HPDE6-E6E7 (cell line): ENCODE data around the gene IGFN1.
"Not testable (repeated sequence)": the region's sequence is repeated elsewhere in the genome, so short reads cannot be mapped to it uniquely, and the experiment has no call there.

ENCODE experiments used
- DNase-seq: peaks from one replicate; pipeline ENCODE4 v3.0.0; 2011; ENCODE audit warnings: missing footprints; ENCODE audit errors: extremely low spot score

IGFN1 gene

DNA sequence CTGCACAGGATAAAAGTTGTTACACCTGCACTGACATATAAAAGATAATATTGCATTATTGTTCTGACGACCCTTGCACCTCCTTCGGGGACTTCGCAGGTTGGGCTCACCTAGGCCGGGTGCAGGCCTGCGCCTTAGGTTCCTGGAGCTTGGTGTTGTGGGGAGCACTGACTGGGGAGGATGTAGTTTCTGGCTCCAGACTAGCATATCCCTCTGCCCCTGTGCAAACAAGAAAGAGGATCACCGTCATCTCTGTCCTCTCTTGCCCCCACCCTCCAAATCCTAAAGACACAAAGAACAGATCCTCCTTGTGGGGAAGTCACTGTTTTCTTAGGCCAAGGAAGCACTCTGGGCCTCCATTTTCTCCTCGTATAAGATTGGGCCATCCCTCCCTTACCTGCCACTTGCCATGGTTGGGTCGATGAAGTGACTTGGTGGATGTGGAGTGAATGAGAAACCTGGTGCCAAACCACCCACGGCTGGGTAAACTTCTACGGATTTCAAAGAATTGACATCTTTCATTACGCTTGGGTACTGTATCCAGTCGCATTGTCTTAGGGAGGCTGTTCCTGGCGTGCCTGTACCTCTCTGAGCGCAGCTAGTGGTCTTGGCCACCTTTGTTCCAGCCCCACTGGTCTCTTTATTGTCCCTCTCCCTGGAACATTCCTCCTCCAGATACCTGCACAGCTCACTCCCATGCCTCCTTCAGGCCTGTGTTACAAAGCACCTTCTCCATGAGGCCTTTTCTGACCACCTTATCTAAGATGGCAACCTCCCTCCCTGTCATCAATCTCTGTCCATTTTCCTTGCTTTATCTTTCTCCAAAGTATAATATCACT, 58.3 kb downstream of the IGFN1 start:
- DNase-seq, result no peak

DNA sequence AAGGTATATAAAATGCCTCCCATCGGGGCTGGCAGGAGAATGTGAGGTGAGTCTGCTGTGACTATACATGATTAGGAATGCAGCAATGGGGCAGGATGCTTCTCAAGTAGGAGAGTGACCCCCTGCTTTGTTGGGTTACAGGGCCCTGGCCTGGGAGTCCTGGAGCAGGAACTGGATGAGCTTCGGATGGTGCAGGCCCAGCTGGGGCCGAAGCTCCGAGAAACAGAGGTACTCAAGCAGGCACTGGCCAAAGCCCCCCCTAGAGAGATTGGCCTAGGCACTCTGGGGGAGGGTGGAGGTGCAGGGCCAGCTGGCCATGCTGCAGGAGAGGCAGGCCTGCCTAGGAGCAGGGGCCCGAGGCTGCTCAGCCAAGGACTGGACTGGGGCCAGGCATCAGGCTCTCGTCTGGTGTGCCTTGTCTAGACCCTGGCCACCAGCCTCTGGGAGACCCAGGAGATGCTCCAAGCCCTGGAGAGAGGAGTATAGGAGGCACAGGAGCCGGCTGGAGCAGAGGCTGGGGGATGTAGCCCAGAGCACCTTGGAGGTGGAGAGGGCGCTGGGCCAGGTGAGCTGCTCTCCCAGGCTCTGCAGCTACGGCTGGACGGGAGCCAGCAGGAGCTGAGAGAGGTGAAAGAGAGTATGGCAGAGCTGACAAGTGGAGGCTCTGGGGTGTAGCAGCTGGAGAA, 59.8 kb downstream of the IGFN1 start:
- no peak for DNase-seq

DNA sequence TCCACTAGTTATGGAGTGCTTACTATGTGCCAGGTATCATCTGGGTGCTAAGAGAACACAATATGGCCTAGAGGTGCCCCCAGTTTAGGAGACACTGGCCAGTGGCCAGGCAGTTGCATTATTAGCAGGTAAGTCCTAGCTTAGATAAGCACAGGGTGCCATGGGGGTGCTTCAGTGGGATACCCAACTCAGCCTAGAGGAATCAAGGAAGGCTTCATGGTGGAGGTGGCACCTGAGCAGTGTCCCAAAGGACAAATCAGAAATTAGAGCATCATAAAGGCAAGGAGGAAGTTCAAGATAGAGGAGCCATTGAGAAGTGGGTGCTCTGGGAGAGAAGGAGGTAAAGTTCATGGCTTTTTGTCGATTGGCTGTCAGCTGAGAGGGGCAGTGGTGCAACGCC, 60.8 kb downstream of the IGFN1 start:
- DNase-seq, result no peak

DNA sequence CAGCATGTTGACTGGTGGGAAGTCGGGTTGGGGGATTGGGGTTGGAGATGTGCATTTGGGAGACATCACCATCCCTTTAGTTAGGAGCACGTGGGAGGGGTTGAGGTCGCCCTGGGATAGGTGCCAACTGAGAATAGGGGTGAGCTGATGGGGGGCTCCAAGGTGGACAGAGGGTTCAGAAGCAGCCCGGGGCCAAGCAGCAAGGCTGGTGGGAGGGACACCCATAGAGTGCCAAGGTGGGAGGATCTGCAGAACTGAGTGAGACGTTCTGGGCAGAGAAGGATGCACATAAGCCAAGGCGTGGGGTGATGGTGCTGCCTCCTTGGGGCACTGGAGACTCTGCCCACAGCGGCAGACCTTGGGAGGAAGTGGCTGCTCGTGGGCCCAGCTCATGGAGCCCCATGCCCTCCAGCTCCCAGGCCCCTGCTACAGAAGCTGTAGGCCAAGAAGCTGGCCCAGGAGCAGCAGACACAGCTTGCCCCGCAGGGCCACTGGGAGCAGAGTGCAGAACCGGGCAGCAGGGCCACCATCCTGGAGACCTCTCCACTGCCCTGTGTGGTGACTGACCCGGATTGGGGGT, 61.3 kb downstream of the IGFN1 start:
- no peak for DNase-seq

DNA sequence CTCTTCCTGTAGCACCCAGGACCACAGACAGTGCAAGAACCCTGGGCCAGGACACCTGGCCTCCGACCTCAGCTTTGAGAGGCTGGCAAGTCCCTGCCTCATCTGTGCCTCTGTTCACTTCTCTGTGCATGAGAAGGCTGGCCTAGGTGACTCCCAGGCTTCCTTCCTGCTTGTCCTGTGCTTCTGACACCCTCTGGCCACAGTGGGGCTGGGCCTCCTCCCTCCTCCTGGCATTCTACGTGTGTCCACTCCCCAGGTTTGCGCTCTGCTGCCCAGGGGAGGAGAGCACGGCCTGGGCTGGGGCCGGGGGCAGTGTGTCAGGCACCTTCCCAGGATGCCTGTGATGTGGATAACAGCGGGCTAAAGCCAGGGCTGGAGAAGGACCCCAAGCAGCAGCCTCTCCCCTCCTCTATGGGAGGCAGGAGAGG, 62.3 kb downstream of the IGFN1 start:
- DNase-seq, result no peak

DNA sequence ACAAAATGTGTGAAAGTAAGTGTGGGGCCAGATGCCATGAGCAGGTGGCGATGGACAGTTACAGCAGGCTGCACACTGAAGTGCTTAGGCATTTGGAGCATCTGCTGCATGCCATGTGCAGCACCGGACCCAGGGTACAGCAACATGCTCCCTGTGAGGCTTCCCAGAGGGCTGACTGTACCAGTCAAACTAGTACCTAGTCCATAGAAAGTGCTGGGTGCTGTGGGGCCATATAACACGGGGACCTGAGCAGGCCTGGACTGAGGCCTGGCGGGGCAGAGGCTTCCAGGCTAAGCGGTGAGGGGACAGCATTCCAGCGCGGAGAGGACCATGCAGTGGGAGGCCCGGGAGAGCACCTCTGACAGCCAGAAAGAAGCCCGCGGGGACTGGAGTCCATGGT, 62.8 kb downstream of the IGFN1 start:
- no peak for DNase-seq

DNA sequence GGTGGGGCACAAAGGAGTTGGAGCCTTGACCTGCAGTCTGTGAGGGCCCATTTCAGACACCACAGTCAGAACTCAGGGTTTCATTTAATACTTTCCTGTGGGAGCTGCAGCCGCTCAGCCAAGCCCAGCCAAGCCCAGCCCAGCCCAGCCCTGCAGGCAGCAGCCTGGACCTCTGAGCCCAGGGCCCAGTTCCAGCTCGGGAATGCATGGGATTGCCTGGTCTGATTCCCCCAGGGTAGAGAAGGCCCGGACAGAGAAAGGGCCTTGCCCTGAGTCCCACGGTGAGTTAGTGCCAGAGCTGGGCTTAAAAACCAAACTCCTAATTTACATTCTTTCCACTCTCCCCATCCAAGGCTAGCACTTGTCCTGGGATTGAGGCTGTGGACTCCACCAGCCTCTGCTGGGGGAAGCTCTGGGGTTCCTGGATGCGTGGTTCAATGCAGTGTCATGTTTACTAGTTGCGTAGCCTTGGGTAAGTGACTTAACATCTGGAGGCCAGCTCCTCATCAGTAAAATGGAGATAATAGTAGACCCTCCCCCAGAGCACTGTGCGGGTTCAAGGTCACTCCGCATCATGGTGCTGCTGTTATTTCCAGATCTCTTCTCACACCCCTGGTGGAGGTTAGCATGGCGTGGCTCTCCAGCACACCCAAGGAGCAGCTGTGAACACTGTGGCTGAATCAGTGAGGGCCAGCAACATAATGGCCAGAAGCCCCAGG, 63.4 kb downstream of the IGFN1 start:
- DNase-seq, result no peak

DNA sequence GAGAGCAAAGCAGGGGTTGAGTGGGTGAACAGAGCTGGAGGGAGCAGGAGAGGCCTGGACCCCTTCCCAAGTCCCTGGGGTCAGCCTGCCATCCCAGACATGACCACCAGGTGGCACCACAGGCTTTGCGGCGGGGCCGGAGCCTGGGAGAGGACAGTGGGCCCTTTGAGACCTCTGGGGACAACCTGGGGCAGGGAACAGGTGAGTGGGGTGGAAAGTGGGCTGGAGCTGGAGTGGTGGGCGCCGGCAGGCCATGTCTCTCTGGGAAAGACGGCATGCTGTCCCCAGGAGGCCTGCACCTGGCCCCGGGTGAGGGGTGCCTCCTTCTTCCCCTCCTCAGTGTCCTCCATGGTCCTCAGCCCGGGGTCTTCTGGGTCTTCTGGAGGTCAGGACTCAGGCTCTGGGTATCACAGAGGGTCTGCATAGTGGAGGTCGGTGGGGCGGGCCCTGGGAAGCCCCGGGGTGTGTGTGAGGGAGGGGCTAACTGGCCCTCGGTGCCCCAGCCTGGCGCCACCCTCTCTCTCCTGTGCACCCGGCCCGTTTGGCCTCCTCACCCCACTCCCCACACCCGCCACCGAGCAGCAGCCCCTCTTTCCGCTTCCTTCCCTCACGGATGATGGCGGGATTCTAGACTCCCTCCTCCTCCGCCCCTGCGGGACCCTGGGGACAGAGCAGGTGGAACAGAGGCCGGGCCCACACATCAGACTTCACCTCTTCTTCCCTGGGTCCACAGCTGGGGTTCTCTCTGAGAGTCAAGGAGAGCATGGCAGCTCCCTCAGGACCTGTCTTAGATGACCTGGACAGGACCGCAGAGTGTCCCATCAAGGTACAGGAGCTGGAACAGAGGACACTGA, 64.2 kb downstream of the IGFN1 start:
- peak; percentile 72 for DNase-seq

DNA sequence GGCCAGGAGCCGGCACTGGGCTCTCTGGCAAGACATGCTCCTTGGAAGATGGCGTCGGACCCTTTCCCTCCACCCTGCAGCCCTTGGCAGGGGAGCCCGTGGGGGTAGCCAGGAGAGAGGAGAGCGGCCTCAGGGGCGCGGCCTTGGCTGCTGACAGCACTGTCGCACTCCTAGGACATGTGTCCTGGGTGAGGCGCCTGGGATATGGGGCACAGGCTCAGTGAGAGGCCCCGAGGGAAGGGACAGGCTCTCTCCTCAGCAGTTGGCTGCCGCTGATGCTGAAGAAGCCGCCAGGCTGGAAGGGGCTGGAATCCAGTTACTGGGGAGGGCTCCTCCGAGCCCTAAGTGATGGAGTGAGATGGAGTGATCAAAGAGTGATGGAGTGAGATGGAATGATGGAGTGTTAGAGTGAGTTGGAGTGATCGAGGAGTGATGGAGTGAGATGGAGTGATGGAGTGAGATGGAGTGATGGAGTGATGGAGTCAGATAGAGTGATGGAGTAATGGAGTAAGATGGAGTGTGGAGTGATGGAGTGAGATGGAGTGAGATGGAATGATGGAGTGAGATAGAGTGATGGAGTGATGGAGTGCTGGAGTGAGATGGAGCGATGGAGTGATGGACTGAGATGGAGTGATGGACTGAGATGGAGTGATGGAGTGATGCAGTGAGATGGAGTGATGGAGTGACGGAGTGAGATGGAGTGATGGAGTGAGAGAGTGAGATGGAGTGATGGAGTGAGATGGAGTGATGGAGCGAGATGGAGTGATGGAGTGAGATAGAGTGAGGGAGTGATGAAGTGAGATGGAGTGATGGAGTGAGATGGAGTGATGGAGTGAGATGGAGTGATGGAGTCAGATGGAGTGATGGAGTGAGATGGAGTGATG, 65.1 kb downstream of the IGFN1 start:
- DNase-seq, result no peak

DNA sequence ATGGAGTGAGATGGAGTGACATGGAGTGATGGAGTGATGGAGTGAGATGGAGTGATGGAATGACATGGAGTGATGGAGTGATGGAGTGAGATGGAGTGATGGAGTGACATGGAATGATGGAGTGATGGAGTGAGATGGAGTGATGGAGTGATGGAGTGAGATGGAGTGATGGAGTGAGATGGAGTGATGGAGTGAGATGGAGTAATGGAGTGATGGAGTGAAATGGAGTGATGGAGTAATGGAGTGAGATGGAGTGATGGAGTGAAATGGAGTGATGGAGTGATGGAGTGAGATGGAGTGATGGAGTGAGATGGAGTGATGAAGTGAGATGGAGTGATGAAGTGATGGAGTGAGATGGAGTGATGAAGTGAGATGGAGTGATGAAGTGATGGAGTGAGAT, 67.5 kb downstream of the IGFN1 start:
- DNase-seq, result not testable (repeated sequence)

DNA sequence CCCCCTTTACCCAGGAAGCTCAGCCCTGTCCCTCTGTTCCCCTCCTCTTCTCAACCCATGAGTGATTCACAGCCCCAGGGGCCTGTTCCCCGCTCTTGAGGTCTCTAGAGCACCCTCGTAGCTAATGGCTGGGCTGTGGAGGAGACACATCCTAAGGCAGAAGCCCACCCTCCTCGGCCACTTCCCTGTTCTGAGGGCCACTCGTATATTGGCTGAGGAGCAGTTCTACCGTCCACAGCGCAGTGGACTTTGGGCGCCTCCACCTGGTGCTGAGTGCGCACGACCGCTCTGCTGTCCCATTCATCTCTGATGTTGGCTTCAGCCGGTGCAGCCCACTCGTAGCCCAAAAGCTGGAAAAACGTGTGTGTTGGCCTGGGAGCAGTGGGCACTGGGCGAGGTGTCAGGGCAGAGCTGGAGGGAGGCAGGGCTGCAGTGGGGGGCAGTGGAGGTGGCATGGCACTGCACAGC, 68.2 kb downstream of the IGFN1 start:
- no peak for DNase-seq

DNA sequence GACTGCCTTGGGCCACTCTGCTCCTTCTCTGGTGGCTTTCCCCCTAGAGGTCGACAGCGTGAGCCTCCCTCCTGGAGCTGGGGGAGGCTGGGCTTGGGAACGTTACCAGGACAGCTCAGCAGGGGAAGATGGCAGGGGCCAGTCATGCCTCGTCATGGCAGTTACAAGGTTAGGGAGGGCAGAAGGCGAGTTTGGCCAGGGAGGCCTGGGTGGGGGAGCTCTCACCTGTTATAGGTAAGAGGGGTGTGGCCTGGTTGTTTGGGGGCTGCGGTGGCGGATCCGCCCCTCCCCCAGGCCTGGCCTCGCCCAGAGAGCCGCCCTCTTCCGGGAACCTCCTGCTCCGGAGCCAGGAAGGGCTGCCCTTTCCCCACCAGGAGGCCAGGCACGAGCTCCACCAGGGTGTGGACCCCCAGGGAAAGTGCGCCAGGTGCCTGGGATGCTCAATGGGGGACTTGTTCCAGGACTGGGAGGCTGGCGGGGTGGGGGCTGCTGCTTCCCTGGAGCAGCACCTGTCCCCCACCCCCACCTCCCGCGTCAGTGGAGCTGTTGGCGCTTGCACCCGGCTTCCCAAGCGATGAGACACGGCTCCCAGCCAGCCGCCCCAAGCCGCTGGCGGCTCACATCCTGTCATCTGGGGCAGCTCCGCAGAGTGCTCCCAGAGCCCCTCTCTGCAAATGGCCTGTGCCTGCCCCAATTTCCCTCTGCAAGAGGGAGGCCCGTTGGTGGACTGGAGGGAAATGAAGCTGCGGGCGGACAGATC, 69.0 kb downstream of the IGFN1 start:
- peak; percentile 76 for DNase-seq

DNA sequence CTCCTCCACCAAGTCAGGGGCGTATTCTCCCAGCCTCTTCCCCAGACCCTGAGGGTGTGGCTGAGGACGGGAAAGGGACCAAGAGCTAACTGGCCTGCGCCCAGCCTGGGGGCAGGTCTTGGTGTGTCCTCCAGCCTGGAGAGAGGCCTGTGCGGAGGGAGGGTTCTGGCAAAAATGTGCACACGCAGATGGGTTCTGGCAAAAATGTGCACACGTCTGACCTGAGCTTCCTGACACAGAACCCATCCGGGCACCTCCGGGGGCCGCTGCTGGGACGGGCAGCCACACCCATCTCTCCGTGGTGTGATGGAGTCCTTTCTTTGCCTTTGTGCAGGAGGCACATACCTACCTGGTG, 69.6 kb downstream of the IGFN1 start:
- DNase-seq, result no peak

DNA sequence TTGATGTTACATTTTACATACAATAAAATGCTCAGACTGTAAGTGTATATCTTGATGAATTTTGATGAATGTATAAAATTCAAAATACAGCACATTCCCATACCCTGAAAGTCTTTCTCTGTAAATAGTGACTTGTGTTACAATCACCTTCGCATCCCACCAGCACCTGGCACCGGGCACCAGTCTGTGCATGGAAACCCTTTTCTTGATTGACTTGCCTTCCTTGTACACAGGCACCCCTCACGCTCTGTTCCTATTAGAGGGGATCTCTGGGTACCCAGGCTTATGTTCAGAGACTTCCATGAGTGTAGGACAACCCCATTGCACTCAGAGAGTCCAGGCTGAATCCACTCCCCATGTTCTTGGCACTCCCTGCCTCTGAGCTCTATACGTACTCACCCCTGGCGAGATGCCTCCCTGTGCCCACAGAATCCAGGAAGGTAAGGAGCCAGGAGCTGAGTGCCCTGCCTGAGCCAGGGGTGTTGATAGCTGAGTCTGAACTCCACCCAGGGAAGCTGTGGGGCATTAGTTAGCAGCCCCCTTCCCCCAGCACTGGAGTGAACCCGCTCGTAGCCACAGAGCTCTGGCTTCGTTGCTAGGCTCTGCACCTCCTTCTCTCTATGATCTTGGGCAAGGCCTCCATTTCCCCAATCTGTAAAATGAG, 70.2 kb downstream of the IGFN1 start:
- no peak for DNase-seq

DNA sequence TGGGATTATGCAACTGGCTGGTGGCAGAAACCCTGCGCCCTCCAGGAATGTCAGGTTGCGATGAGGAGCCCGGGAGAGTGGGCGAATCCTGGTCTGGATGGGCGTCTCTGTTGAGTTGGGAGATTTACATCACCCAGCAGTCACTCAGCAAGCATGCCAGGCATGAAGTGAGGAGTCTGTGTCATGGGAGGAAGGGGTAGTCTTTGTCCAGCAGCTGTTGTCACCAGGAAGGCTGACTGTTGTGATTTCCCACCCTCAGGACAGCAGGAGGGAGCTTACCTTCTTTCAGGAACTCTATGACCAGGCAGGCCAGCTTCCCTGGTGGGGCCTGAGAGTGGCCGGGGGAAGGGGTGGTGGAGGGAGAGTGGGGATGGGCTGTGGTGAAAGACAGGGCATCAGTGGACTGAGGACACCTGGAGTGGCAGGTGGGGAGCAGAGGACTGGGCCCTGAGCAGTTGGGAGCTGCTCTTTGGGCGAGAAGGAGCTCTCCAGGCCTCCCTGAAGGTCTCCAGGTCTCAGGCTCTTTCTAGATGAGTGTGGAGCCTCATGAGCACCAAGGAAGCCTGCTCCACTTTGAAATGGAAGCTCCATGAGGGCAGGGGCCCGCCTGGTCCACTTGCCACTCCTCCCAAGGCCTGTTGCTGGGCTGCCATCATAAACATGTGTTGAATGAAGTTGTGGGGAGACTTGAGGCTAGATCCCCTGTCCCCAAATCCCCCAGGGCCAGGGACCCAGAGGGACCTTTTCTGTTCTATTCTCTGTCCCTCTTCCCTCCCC, 71.3 kb downstream of the IGFN1 start:
- no peak for DNase-seq

DNA sequence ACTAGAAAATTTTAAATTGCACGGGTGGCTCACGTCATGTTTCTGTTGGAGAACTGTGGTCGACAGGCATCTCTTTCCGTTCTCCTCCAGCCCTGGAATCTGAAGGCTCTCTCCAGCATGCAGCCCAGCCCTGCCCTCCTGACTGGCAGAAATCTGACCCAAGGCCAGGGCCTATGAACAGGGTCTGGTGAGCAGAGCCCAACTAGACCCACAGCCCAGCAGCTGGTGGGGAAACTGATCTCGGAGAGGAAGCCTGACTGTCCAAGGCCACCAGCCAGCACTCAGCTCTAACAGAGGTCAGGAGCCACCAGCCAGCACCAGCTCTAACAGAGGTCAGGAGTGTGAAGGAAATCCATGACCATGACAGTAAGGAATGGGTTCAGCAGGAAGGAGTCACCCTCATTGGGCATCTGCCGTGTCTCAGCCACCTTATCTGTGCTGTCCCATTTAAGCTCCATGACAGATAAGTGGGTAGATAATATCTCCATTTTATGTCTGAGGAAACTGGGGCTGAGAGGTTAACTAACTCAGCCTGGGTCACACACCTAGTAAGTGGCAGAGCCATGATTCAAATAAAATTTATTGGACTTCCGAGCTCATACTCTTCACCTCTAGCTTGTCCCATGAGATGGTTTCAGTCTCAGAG, 72.5 kb downstream of the IGFN1 start:
- DNase-seq, result no peak

DNA sequence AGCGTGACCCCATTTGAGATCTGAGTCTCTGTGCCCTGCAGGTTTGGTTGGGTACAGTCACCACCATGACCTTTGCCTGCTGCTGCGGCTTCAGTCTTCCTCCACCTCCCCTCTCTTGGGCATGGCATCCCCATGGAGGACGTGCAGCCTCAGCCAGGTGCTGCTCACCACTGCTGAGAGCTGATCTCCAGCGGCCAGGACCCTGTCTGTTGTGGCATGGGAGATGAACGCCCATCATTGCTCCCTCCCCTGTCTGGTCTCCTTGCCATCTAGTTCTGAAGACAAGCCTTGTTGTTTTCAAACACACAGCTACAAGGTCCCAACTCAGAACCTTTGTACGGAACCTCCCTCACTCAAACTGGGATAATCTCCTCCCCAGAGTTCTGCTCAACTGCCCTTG, 73.4 kb downstream of the IGFN1 start:
- DNase-seq, result no peak

DNA sequence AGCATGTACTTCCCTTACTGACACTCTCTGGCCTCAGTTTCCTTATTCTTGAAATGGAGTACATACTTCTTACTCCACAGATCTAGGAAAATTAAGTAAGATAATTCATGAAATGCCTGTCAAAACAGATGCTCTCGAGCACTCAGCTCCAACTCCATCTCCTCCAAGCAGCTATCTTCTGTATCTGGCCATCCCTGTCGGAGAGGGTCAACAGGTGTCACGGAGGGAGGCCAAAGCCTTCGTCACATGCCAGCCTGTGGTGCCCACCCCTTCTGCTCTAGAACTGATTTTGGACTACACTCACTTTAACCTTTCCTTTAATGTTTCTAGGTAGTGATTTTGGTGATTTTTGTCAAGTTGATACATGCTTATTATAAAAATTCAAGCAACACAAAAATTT, 73.9 kb downstream of the IGFN1 start:
- DNase-seq, result no peak
